ENCODE measurements around the gene MAP4K4.

MAP4K4 gene

GRCh38 chr2:101722864-101723263 lies 25.4 kb downstream of the MAP4K4 start:
- Mint-ChIP-seq H3K4me3 (no peak overlapping the region), H3K27me3 (no peaks in the 10 kb centered on the region), H3K9me3 (no peaks in the 10 kb centered on the region), H3K36me3 (ENCODE audit: low read depth) (peaks cover 7% of the 10 kb centered on the region), H3K27ac (peak overlapping the region; percentile 8), H3K4me1 (ENCODE audit: low read depth) (peaks cover 50% of the 10 kb centered on the region)
- intact Hi-C loops (cut with micrococcal nuclease), result loop anchor here (10.0 kb wide), 1 partner anchor 298 kb away; no protein-coding TSS in a partner anchor

DNA sequence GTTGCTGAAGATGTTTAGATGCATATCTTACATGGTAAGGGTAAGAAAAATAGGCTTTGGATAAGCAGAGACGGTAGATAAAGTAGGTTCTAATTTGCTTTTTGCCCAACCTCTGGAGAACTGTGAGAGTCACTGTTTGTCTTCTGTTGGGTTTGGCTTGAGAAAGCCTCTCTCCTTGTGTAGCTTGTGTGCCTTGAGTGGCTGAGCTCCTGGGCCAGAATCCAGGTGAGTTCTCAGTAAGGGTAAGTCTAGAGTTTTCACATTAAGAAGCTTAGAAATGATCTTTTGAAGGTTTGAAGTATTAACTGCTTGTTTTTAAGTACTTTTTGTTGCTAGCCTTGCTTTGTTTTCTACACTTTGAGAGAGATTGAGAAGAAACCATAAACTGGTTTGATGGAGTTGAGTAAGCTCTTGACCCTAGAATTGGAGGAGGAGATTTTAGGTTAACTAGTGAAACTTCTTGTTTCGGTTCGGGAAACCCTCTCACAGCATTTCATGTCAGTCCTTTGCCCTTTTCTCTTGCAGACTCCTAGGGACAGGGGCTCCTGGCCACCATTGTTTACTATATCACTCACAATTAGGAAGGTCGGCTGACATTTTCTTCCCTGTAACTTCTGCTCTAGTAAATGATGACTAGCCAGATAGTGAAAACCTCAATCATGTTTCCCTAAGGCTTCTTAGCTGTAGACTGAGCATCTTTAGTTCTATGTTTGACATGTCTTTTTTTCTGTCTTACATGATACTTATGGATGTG lies 26.0 kb downstream of the MAP4K4 start:
- intact Hi-C loops (cut with micrococcal nuclease), result loop anchor here (10.0 kb wide), 1 partner anchor 299 kb away; no protein-coding TSS in a partner anchor
- Mint-ChIP-seq H3K36me3 (ENCODE audit: low read depth) (peaks cover 7% of the 10 kb centered on the region), H3K27ac (peak overlapping the region; percentile 8), H3K9me3 (no peaks in the 10 kb centered on the region), H3K27me3 (no peaks in the 10 kb centered on the region), H3K4me1 (ENCODE audit: low read depth) (peaks cover 49% of the 10 kb centered on the region), H3K4me3 (no peak overlapping the region)

DNA sequence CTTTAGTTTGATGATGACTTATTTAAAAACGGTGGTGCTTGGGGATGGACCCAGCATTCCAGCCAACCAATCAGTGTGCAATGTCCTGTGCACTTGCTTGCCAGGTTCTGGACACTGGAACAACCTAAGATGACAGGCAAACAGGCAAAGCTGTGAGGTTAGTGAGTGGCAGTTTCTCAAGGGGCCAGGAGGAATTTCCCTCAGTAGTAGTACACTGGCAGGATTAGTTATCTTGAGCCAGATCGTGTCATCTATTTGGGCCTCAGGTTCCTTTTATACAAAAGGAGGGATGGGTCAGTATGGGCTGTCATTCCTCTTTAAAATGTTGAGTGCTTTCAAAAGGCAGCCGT lies 26.6 kb downstream of the MAP4K4 start:
- intact Hi-C loops (cut with micrococcal nuclease), result loop anchor here (10.0 kb wide), 1 partner anchor 299 kb away; no protein-coding TSS in a partner anchor
- peaks cover 49% of the 10 kb centered on the region for H3K4me1 Mint-ChIP-seq (ENCODE audit: low read depth)
- H3K9me3 Mint-ChIP-seq, result no peaks in the 10 kb centered on the region
- H3K27ac Mint-ChIP-seq, result no peak overlapping the region
- peaks cover 6% of the 10 kb centered on the region for H3K36me3 Mint-ChIP-seq (ENCODE audit: low read depth)
- H3K4me3 Mint-ChIP-seq, result no peak overlapping the region
- no peaks in the 10 kb centered on the region for H3K27me3 Mint-ChIP-seq

DNA sequence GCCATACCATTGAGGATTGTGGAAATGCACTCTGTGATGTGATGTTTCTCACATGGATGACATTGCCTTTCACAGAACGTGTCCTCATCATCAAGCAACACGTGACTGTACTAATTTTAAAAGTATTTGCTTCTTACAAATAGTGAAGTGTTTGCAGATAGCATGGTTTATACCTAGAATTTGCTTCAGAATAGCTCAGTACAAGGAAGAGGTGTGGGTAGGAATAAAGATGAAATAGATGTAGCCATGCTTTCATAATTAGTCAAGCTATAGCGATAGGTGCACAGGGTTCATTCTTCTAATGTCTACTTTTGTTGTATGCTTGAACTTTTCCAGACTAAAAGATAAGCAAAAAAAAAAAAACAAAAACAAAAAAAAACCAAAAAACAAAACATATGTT lies 27.5 kb downstream of the MAP4K4 start:
- Mint-ChIP-seq H3K4me1 (ENCODE audit: low read depth) (peaks cover 46% of the 10 kb centered on the region), H3K27me3 (no peaks in the 10 kb centered on the region)

DNA sequence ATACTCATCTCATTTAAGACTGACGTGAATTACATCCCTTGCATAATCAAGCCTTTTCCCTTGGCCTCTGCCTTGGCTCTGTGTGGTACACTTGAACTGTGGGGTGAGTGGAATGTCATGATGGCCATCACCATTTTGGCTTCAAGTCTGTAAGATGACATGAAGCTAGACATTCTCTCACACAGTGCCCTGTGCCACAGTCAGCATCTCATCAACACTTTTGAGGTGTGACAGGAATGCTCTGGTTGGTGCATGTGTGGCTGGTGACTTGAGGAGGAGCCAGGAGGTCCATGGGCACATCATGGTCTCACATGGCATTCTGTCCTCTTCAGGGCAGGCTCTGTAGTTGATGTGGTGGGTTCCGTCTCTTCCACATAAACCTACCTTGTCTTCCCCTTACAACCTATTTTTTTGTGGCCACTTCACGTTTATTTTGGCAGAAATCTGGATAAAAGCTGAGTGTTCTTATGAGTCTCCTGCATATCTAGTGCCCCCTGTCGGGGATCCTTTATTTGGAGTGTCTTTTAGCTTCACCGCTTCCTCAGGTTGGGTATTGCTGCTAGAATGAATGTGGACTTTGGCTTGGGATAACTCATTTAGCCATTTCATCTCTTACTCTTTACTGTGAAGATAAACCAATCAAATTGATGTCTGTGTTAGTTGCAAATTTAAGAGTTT lies 28.1 kb downstream of the MAP4K4 start:
- peaks cover 51% of the 10 kb centered on the region for H3K4me1 Mint-ChIP-seq (ENCODE audit: low read depth)
- intact Hi-C loops (cut with micrococcal nuclease), result loop anchor here (10.0 kb wide), 1 partner anchor 301 kb away; no protein-coding TSS in a partner anchor
- no peaks in the 10 kb centered on the region for H3K27me3 Mint-ChIP-seq
- H3K36me3 Mint-ChIP-seq (ENCODE audit: low read depth), result no peaks in the 10 kb centered on the region
- H3K27ac Mint-ChIP-seq, result no peak overlapping the region
- no peak overlapping the region for H3K4me3 Mint-ChIP-seq
- H3K9me3 Mint-ChIP-seq, result no peaks in the 10 kb centered on the region

More for the DNA sequence above, 27.5 kb downstream of the MAP4K4 start:
- Mint-ChIP-seq H3K4me3 (no peak overlapping the region), H3K9me3 (no peaks in the 10 kb centered on the region), H3K27ac (no peak overlapping the region), H3K36me3 (ENCODE audit: low read depth) (no peaks in the 10 kb centered on the region)
- intact Hi-C loops (cut with micrococcal nuclease), result loop anchor here (10.0 kb wide), 1 partner anchor 300 kb away; no protein-coding TSS in a partner anchor

- intact Hi-C loops (cut with micrococcal nuclease), result loop anchor here (10.0 kb wide), 1 partner anchor 304 kb away; no protein-coding TSS in a partner anchor
- peaks cover 50% of the 10 kb centered on the region for H3K4me1 Mint-ChIP-seq (ENCODE audit: low read depth)
- H3K4me3 Mint-ChIP-seq, result no peak overlapping the region
- no peaks in the 10 kb centered on the region for H3K9me3 Mint-ChIP-seq
- H3K36me3 Mint-ChIP-seq (ENCODE audit: low read depth), result no peaks in the 10 kb centered on the region
- no peak overlapping the region for H3K27ac Mint-ChIP-seq
- H3K27me3 Mint-ChIP-seq, result no peaks in the 10 kb centered on the region
Observed at GRCh38 chr2:101728865-101729264, 31.4 kb downstream of the MAP4K4 start.

DNA sequence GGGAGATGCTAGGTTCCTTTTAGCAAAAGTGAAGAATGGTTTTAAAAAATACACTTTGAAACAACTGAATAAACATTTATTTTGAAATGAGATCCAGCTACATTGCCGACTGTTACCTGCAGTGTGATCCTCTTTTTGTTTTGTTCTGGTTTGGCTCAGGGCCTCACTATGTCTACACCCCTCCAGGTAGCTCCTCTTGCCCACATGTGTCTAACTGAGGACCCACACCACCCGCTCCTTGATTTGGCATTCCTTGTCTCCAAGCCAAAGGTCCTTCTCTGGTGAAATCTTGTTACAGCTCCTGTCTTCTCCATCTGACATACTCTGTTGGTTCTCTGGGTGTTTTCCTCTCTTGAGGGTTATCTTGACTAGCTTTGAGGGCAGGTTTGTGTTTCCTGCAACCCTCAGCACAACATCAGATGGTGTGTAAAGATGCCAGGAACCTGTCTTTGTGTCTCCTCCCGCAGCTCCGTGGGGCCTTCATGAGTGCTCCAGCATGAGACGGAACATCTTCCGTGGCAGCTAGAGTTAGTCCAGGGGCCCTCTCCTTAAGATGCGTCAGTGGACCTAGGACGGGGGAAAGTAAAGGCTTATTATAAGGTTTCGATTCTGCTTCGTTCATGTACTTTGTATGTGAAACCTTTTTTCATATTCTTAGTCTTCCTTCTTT lies 32.1 kb downstream of the MAP4K4 start:
- Mint-ChIP-seq H3K4me1 (ENCODE audit: low read depth) (peaks cover 48% of the 10 kb centered on the region), H3K4me3 (no peak overlapping the region), H3K27ac (no peak overlapping the region), H3K9me3 (no peaks in the 10 kb centered on the region), H3K36me3 (ENCODE audit: low read depth) (no peaks in the 10 kb centered on the region), H3K27me3 (no peaks in the 10 kb centered on the region)
- intact Hi-C loops (cut with micrococcal nuclease), result loop anchor here (10.0 kb wide), 1 partner anchor 305 kb away; no protein-coding TSS in a partner anchor

DNA sequence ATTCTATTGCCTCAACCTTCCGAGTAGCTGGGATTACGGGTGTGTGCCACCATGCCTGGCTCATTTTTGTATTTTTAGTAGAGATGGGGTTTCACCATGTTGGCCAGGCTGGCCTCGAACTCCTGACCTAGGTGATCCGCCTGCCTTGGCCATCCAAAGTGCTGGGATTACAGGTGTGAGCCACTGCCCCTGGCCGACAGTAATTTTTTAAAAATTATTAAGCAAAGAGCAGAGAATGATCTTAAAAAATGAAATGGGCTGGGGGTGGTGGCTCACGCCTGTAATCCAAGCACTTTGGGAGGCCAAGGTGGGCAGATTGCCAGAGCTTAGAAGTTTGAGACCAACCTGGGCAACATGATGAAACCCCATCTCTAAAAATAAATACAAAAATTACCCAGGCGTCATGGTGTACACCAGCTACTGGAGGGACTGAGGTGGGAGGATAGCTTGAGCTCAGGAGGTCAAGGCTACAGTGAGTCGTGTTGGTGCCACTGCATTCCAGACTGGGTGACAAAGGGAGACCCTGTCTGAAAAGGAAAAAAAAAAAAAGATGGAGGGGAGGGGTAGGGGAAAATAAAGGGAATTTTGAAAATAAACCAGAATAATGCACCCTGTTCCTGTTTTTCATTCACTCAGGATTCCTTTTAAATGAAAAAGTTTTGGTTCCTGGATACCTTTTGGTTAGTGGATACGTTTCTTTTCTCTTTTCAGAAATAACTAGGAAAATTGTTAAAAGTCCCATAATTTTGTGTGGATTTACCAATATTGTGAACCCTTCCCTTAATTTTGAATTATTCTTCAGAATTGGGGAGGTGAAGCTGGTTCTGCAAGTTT lies 33.9 kb downstream of the MAP4K4 start:
- intact Hi-C loops (cut with micrococcal nuclease), result no loop called here
- H3K27ac Mint-ChIP-seq, result no peak overlapping the region

DNA sequence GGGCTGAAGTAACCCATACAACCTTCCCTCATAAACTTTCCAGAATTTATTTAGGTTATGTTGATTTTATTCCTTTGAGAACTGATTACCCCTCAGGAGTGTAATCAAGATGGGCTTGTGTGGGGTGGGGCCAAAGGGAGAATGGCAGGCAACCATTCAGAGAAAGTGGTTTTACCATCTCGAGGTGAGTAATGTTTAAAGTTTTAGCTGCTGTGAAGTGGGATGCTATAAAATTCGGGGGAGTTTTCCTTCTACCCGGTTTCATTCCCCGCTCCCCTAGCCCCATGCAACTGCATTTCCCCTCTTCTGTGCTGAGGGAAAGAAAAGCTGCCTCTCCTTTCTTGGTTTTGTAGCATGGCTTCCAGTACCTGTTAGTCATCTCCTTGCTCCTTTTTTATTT lies 34.7 kb downstream of the MAP4K4 start:
- peak overlapping the region; percentile 2 for H3K27ac Mint-ChIP-seq

More for the DNA sequence above, 33.9 kb downstream of the MAP4K4 start:
- no peaks in the 10 kb centered on the region for H3K9me3 Mint-ChIP-seq
- no peaks in the 10 kb centered on the region for H3K27me3 Mint-ChIP-seq
- no peak overlapping the region for H3K4me3 Mint-ChIP-seq
- peaks cover 59% of the 10 kb centered on the region for H3K4me1 Mint-ChIP-seq (ENCODE audit: low read depth)
- H3K36me3 Mint-ChIP-seq (ENCODE audit: low read depth), result no peaks in the 10 kb centered on the region

DNA sequence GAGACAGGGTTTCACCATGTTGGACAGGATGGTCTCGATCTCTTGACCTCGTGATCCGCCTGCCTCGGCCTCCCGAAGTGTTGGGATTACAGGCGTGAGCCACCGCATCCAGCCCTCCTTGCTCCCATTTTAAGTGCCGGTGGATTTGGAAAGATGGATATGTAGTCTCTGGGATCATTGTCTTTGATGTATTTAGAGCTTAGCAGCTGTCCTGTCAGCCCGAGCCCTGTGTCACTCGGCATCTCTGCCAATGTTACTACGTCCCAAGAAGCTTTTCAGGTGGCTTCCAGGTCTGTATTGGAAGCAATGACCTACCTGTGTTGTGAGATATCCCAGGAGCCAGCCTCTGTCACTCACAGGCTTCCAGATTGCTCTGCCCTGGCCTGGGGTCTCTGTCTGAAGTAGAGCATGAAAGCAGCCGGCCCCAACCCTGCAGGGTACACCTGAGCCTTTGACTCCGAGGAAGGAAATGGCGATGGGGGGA lies 35.3 kb downstream of the MAP4K4 start:
- H3K36me3 Mint-ChIP-seq (ENCODE audit: low read depth), result no peaks in the 10 kb centered on the region
- H3K4me1 Mint-ChIP-seq (ENCODE audit: low read depth), result peaks cover 73% of the 10 kb centered on the region
- no peaks in the 10 kb centered on the region for H3K9me3 Mint-ChIP-seq
- H3K27me3 Mint-ChIP-seq, result no peaks in the 10 kb centered on the region
- no peak overlapping the region for H3K4me3 Mint-ChIP-seq
- H3K27ac Mint-ChIP-seq, result peak overlapping the region; percentile 2
- intact Hi-C loops (cut with micrococcal nuclease), result no loop called here

More for the DNA sequence above, 34.7 kb downstream of the MAP4K4 start:
- Mint-ChIP-seq H3K9me3 (no peaks in the 10 kb centered on the region), H3K36me3 (ENCODE audit: low read depth) (no peaks in the 10 kb centered on the region), H3K4me1 (ENCODE audit: low read depth) (peaks cover 67% of the 10 kb centered on the region), H3K27me3 (no peaks in the 10 kb centered on the region), H3K4me3 (no peak overlapping the region)
- intact Hi-C loops (cut with micrococcal nuclease), result no loop called here

DNA sequence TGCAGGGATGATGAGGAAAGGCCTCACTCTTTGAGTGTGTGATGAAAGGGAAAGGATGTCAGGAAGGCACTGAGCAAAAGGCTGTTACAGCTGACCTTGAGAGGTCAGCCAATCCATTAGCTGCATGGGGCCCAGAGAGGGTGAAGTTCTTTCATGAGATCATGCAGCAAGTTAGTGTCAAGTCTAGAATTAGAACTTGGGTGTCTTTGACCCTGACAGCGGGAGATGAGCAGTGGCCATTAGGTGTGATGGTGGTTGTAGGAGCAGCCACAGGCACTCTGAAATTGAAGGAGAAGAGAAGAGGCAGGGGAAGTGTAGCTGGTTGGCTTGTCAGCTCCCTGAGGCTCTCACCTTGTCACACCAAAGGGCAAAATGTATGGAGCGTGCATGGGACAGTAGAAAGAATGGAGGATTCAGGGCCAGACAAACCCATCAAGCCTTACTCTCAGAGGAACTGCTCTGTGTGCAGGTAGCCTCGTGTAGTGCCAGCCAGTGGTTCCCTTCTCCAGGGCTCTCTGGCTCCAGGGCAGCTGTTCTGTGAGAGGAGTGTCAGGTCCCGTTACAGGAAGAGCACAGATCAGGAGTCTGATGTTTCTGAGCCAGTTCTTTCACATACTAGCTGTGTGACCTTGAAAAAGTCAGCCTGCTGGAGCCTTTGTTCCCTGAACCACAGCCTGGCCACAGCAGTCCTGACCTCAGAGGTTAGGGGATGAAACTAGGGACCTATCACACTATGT lies 35.9 kb downstream of the MAP4K4 start:
- Mint-ChIP-seq H3K4me1 (ENCODE audit: low read depth) (peaks cover 78% of the 10 kb centered on the region), H3K27ac (peak overlapping the region; percentile 2), H3K9me3 (no peaks in the 10 kb centered on the region), H3K4me3 (no peak overlapping the region), H3K36me3 (ENCODE audit: low read depth) (no peaks in the 10 kb centered on the region), H3K27me3 (no peaks in the 10 kb centered on the region)
- intact Hi-C loops (cut with micrococcal nuclease), result no loop called here

GRCh38 chr2:101734505-101735165 lies 37.1 kb downstream of the MAP4K4 start:
- intact Hi-C loops (cut with micrococcal nuclease), result no loop called here
- no peaks in the 10 kb centered on the region for H3K27me3 Mint-ChIP-seq
- peaks cover 74% of the 10 kb centered on the region for H3K4me1 Mint-ChIP-seq (ENCODE audit: low read depth)
- no peaks in the 10 kb centered on the region for H3K9me3 Mint-ChIP-seq
- H3K36me3 Mint-ChIP-seq (ENCODE audit: low read depth), result no peaks in the 10 kb centered on the region
- H3K4me3 Mint-ChIP-seq, result no peak overlapping the region
- H3K27ac Mint-ChIP-seq, result no peak overlapping the region

All from dendritic cell treated with granulocyte-macrophage colony-stimulating factor and Interleukin-4, amounts not matched to agents 40 ng/mL and 50 ng/mL, for 4 days (primary cell).